VCaP (cell line): ENCODE data around the gene ITGA5.

Source experiments
- H3K27ac ChIP-seq: fragments of 450-650 bp; 2 replicates; pipeline ENCODE4 v1.5.1; 2017
- TF ChIP-seq, protein P1 (sequence below): fragments of 450-650 bp; conservative IDR thresholded peaks from 2 replicates; pipeline ENCODE4 v1.5.1; 2017; ENCODE audit warnings: mild to moderate bottlenecking, moderate library complexity

Gene ITGA5

DNA sequence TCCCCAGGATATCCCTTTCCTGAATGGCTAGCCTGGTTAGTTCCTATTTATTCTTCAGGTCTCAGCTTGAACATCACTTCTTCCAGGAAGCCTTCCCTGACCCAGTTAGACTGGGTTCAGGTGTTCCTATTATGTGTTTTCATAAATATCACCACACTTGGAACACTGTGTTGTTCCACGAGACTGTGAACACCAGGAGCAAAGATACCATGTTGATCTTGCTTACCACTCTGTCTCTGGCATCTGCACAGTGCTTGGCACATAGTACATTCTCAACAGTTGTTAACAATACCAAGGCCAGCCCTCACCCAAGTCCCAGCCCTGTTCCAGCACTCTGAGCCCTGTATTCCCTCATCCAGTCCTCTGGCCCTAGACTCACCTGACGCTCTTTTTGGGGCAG lies 20.8 kb downstream of the ITGA5 start:
- TF ChIP-seq, protein P1, sequence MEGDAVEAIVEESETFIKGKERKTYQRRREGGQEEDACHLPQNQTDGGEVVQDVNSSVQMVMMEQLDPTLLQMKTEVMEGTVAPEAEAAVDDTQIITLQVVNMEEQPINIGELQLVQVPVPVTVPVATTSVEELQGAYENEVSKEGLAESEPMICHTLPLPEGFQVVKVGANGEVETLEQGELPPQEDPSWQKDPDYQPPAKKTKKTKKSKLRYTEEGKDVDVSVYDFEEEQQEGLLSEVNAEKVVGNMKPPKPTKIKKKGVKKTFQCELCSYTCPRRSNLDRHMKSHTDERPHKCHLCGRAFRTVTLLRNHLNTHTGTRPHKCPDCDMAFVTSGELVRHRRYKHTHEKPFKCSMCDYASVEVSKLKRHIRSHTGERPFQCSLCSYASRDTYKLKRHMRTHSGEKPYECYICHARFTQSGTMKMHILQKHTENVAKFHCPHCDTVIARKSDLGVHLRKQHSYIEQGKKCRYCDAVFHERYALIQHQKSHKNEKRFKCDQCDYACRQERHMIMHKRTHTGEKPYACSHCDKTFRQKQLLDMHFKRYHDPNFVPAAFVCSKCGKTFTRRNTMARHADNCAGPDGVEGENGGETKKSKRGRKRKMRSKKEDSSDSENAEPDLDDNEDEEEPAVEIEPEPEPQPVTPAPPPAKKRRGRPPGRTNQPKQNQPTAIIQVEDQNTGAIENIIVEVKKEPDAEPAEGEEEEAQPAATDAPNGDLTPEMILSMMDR: no peak
- H3K27ac ChIP-seq: no peak overlapping the region

DNA sequence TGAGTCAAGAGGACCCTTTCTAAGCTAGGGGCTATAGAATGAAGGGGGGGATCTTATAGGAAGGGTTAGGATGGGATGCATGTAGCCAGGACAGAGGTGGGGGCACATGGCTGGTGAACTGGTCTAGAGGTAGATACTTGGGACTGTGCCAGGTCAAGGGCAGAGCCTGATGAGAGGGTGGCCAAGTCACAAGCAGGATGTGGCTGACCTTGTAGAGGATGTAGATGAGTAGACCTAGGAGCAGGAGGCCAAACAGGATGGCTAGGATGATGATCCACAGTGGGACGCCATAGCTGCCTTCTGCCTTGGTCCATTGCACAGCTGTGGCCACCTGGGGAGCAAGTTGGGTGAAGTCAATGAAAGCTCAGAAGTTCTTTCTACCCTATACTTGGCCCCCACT lies 21.9 kb downstream of the ITGA5 start:
- H3K27ac ChIP-seq: no peak overlapping the region

DNA sequence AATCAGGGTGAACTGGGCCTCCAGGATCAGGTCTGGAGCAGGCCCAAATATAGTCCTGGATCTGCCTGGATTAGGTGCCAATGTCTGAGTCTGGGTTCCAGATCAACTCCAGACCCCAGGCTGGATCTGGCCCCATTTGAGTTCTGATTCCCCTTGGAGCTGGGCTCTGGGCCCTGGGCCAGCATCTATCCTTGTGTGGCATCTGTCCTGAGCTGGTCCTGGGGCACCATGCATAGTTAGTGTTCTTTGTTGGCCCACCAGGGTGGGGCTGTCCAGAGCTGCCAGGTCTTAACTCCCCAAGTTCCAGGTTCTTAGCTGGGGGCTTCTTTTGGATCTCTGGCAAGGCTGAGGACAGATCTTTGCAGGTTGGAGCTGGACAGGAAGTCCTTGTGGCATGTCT lies 23.5 kb downstream of the ITGA5 start:
- TF ChIP-seq, protein P1: no peak
- no peak overlapping the region for H3K27ac ChIP-seq

More for the DNA sequence above, 21.9 kb downstream of the ITGA5 start:
- TF ChIP-seq, protein P1: no peak

DNA sequence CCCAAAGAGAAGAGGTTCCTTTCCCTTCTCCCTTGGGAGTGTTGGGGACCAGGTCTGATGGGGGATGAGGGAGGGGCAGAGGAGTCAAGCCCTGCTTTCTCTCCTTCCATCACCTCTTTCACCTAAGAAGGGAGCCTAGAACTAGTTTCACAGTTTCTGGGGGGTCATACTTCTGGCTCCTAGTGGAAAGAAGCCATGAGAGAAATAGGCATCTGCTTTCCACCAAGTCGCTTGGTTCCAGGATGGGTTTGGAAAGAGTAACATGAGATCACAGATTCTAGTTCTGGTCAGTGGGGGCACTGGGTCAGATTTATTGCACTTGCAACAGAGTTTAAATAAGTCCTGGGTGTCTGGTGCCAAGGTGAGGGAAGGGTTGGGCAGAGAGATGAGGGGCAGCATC lies 24.1 kb downstream of the ITGA5 start:
- TF ChIP-seq, protein P1: no peak
- H3K27ac ChIP-seq: no peak overlapping the region

DNA sequence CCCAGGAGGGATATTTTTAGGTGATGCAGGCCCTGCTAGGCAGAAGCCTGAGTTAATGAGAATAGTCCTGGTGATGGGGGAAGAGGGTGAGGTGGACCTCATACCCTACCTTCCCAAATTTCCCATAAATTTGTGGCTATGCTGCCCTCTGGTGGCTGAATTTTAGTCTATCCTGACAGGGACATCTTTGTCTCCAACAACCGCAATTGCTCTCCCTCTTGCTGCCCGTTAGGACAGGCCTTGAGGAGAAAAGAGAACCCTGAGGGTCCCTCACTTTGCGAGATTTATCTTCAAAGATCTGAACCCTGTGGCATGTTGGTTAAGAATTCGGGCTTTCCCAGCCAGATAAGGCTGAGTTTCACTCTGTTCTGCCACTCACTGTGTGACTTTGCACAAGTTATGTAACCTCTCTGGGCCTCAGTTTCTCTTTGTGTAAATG lies 24.8 kb downstream of the ITGA5 start:
- H3K27ac ChIP-seq: no peak overlapping the region
- TF ChIP-seq, protein P1: peak; percentile 87

DNA sequence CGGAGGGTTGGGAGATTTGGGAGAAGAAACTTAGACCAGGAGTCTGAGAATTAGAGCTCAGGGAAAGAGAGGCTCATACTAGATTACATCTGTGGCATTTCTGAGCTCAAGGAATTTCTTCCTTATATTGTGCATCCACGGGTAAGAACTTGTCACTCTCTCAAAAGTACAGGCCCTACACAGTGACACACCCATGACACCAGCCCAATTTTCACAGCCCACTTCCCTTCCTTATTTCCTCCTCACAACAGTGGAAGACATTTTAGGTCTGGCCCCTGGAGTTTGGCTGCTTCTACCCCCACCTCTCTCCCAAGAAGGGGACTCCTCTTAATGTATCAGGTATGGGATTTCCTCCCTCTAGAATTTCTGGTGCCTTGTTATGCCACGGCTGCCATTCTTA lies 25.3 kb downstream of the ITGA5 start:
- no peak overlapping the region for H3K27ac ChIP-seq
- TF ChIP-seq, protein P1: no peak

DNA sequence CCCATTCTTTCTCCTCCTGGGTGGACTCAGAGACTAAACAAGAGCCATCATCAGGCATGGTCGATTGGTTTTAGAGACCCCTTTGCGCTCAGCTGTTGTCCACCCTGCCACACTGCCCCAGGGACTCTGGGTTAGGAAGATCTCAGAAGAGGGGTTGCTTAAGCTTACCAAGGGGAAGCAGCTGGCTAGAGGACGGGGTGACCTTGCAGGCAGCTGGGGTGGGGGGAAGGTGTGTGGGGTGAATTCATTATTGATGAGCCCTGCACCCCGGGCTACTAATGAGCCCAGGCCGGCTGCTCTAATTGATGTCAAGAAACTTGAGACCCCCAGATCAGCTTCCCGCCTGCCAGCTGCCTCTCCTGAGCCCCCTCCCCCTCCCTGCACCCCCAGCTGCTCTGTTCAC lies 25.9 kb downstream of the ITGA5 start:
- TF ChIP-seq, protein P1: no peak
- H3K27ac ChIP-seq: no peak overlapping the region
